Superior temporal gyrus (tissue), 1 donor: ENCODE results near the gene KIF13A.
A peak's percentile ranks its signal among the peaks of the same experiment; 100 is the strongest.
"Not testable (repeated sequence)": the region's sequence is repeated elsewhere in the genome, so short reads cannot be mapped to it uniquely, and the experiment has no call there.

Source experiments
- DNase-seq: peaks from one replicate; pipeline ENCODE4 v3.0.0-alpha.2; 2016; ENCODE audit errors: extremely low spot score

KIF13A gene

GRCh38 chr6:17987447-17987696 is at the start of gene KIF13A:
TSS of gene KIF13A (minus strand) at chr6:17987635. CDS start at chr6:17987463, 172 bp downstream.
- peak; percentile 12 for DNase-seq

- no peak for DNase-seq
These were observed 49.3 kb upstream of the KIF13A start for GRCh38 chr6:18036781-18037180.

GRCh38 chr6:18035330-18035854 is 48.0 kb upstream of the KIF13A start:
- no peak for DNase-seq

GRCh38 chr6:18034798-18035202 is 47.4 kb upstream of the KIF13A start:
- no peak for DNase-seq

GRCh38 chr6:18031680-18032256 is 44.3 kb upstream of the KIF13A start:
- DNase-seq, result no peak

GRCh38 chr6:18031189-18031588 is 43.8 kb upstream of the KIF13A start:
- no peak for DNase-seq

GRCh38 chr6:18028332-18028731 is 40.9 kb upstream of the KIF13A start:
- no peak for DNase-seq

- no peak for DNase-seq
These were observed 38.2 kb upstream of the KIF13A start for GRCh38 chr6:18025596-18025995.

- DNase-seq, result peak; percentile 40
These were observed 37.4 kb upstream of the KIF13A start for GRCh38 chr6:18024876-18025275.

GRCh38 chr6:18023891-18024290 is 36.5 kb upstream of the KIF13A start:
- DNase-seq, result no peak

GRCh38 chr6:18022398-18023231 is 35.2 kb upstream of the KIF13A start:
- DNase-seq, result peak; percentile 61

- no peak for DNase-seq
These were observed 33.9 kb upstream of the KIF13A start for GRCh38 chr6:18021166-18021850.

- not testable (repeated sequence) for DNase-seq
These were observed 33.1 kb upstream of the KIF13A start for GRCh38 chr6:18020545-18020944.

- DNase-seq, result no peak
These were observed 32.4 kb upstream of the KIF13A start for GRCh38 chr6:18019539-18020534.

GRCh38 chr6:18019133-18019532 is 31.7 kb upstream of the KIF13A start:
- not testable (repeated sequence) for DNase-seq

GRCh38 chr6:18016698-18017097 is 29.3 kb upstream of the KIF13A start:
- no peak for DNase-seq

GRCh38 chr6:18016133-18016532 is 28.7 kb upstream of the KIF13A start:
- DNase-seq, result no peak

- no peak for DNase-seq
These were observed 23.9 kb upstream of the KIF13A start for GRCh38 chr6:18011287-18011686.

- DNase-seq, result not testable (repeated sequence)
These were observed 23.1 kb upstream of the KIF13A start for GRCh38 chr6:18010540-18010939.

GRCh38 chr6:18004256-18004985 is 17.0 kb upstream of the KIF13A start:
- peak; percentile 44 for DNase-seq

- no peak for DNase-seq
These were observed 12.0 kb upstream of the KIF13A start for GRCh38 chr6:17999425-17999824.
